GM18909 (cell line): ENCODE results near the gene TMEM254.
"Not testable (repeated sequence)": the region's sequence is repeated elsewhere in the genome, so short reads cannot be mapped to it uniquely, and the experiment has no call there.

Source experiments
- ATAC-seq: cut with Tn5 transposase; IDR thresholded peaks from one replicate; pipeline ENCODE4 v1.9.1; 2021; ENCODE audit warnings: mild to moderate bottlenecking; ENCODE audit not compliant: unreplicated experiment, poor library complexity

Gene TMEM254

GRCh38 chr10:80131499-80131901 is 53.0 kb downstream of the TMEM254 start:
- no peak for ATAC-seq

GRCh38 chr10:80132299-80133139 is 54.1 kb downstream of the TMEM254 start, which contains the start of gene PLAC9:
TSS of gene PLAC9 (plus strand) at chr10:80132730. CDS start at chr10:80132763, 33 bp downstream.
- no peak for ATAC-seq

DNA sequence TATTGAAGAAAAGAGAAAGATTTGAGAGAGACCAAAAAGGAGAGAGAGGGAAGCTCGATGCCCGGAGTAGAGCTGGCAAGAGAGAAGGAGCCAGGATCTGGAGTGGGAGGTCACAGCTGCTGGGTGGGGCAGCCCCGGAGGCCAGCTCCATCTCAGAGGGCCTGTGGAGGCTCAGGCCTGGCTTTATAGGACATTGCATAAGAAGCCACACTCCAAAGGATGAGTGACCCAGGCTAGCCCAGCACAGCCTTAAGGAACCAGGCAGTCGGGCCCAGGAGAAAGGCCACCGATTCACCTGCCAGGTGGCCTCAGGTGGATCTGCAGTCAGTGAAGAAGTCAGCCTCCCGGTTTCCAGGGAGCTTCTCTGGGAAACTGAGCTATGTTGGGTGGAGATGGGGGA is 54.7 kb downstream of the TMEM254 start:
- no peak for ATAC-seq

GRCh38 chr10:80133687-80134086 is 55.2 kb downstream of the TMEM254 start:
- not testable (repeated sequence) for ATAC-seq

- ATAC-seq, result no peak
Observed at GRCh38 chr10:80136134-80136571, 57.7 kb downstream of the TMEM254 start.

GRCh38 chr10:80137031-80137862 is 58.8 kb downstream of the TMEM254 start:
- ATAC-seq, result no peak

- ATAC-seq, result no peak
Observed at GRCh38 chr10:80137920-80138319, 59.5 kb downstream of the TMEM254 start.

GRCh38 chr10:80139265-80139664 is 60.8 kb downstream of the TMEM254 start:
- no peak for ATAC-seq

GRCh38 chr10:80140251-80140650 is 61.8 kb downstream of the TMEM254 start:
- ATAC-seq, result no peak

DNA sequence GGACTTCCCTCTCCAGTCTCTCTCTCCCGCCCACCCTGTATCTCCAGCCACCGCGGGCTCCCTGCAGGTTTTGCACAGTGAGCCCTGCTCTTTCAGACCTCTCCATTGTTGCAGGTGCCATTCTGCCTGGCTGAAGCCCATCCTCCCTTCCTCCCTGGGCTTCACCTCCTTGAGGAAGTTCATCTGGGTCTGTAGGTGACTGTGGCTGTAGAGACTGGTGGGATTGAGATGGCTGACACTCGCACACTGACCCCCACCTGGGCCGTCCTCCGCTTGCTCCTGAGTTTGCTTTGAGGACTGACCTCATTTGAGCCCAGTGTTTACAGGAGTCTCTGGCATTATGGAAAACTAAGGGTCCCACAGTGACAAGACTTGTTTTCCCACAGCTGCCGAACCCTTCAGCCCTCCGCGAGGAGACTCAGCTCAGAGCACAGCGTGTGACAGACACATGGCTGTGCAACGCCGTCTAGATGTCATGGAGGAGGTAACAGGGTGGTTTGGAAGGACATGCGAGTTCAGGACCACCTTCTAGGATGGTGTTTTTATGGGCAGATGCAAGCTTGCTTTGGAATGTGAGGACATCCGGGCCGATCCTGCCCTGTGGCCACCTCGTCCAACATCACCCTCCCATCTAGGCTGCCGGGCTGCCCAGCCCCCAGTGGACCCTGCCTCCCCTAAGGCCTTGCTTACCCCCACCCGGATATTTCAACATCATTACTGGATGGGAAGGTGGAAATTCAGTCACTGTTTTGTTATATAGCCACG is 63.4 kb downstream of the TMEM254 start:
- ATAC-seq, result no peak
